Measurements from ENCODE around the gene APBB2. TPM values are rescaled to one million over a fixed set of nuclear protein-coding genes. Genes with fewer than 3 reads are reported as not detected.

Gene APBB2
- total RNA-seq, 2 experiments from 2014 or later = 0.22 TPM; not detected in 1

GRCh38 chr4:40833212-40833611 is 381.1 kb downstream of the APBB2 start:
- Histone ChIP-seq H3K36me3 (ENCODE audit: insufficient read depth, low read length) (no peaks in the 10 kb centered on the region), H3K27me3 (ENCODE audit: control insufficient read depth in 1 of 2, insufficient read depth in 2 of 2, low read length in 2 of 2) (no peaks in the 10 kb centered on the region), H3K4me1 (ENCODE audit: insufficient read depth, low read length) (no peaks in the 10 kb centered on the region), H3K27ac (ENCODE audit: low read depth in 1 of 2, low read length in 2 of 2) (no peak overlapping the region), H3K4me3 (ENCODE audit: low read length) (no peak overlapping the region), H3K9me3 (ENCODE audit: control insufficient read depth in 1 of 2, insufficient read depth in 1 of 2, low read length in 2 of 2) (no peaks in the 10 kb centered on the region)
- TF ChIP-seq CTCF (IDR thresholded peaks at IDR 0.05) = no peak
- CTCF ChIA-PET = no interaction called here
- Mint-ChIP-seq H3K4me3 (no peak overlapping the region), H3K36me3 (ENCODE audit: low read depth) (no peaks in the 10 kb centered on the region), H3K4me1 (ENCODE audit: low read depth) (no peaks in the 10 kb centered on the region), H3K9me3 (no peaks in the 10 kb centered on the region), H3K27ac (no peak overlapping the region), H3K27me3 (no peaks in the 10 kb centered on the region)
- intact Hi-C loops (cut with DNase I, micrococcal nuclease) = no loop called here
- POLR2A ChIA-PET = no interaction called here
- DNase-seq (no peak), ATAC-seq (ENCODE audit: poor library complexity) (no peak)

DNA sequence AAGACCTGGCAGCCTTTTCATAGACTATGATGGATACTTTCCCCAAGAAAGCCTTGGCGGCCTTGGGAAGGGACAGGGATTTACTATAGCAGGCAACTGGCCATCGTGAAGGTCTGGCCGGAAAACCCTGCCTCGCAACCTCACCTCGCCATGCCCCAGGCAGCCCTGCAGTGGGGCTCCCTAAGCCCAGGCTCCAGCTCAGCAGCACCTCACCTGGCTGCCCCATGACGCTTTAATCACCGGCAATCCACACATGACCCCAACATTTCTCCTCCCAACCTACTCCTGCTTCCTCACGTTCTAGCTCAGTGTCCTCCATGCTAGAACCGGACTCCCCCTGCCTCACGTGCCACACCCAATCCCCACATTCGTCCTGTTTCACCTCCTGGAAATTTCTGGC is 382.2 kb downstream of the APBB2 start:
- Histone ChIP-seq H3K27ac (ENCODE audit: low read depth in 1 of 2, low read length in 2 of 2) (no peak overlapping the region), H3K4me1 (ENCODE audit: insufficient read depth, low read length) (no peaks in the 10 kb centered on the region), H3K4me3 (ENCODE audit: low read length) (no peak overlapping the region), H3K27me3 (ENCODE audit: control insufficient read depth in 1 of 2, insufficient read depth in 2 of 2, low read length in 2 of 2) (no peaks in the 10 kb centered on the region), H3K9me3 (ENCODE audit: control insufficient read depth in 1 of 2, insufficient read depth in 1 of 2, low read length in 2 of 2) (peaks cover 0 to 3% of the 10 kb centered on the region in 2 experiments), H3K36me3 (ENCODE audit: insufficient read depth, low read length) (no peaks in the 10 kb centered on the region)
- no peaks in the 10 kb centered on the region for H3K36me3 Mint-ChIP-seq (ENCODE audit: low read depth)
- POLR2A ChIA-PET = no interaction called here
- CTCF ChIA-PET = no interaction called here
- H3K27me3 Mint-ChIP-seq = no peaks in the 10 kb centered on the region
- no peak overlapping the region for H3K27ac Mint-ChIP-seq
- H3K4me3 Mint-ChIP-seq = no peak overlapping the region
- ATAC-seq (ENCODE audit: poor library complexity) = no peak
- H3K4me1 Mint-ChIP-seq (ENCODE audit: low read depth) = no peaks in the 10 kb centered on the region
- no peak for TF ChIP-seq CTCF (IDR thresholded peaks at IDR 0.05)
- no peaks in the 10 kb centered on the region for H3K9me3 Mint-ChIP-seq
- intact Hi-C loops (cut with DNase I, micrococcal nuclease) = no loop called here
- DNase-seq = no peak

DNA sequence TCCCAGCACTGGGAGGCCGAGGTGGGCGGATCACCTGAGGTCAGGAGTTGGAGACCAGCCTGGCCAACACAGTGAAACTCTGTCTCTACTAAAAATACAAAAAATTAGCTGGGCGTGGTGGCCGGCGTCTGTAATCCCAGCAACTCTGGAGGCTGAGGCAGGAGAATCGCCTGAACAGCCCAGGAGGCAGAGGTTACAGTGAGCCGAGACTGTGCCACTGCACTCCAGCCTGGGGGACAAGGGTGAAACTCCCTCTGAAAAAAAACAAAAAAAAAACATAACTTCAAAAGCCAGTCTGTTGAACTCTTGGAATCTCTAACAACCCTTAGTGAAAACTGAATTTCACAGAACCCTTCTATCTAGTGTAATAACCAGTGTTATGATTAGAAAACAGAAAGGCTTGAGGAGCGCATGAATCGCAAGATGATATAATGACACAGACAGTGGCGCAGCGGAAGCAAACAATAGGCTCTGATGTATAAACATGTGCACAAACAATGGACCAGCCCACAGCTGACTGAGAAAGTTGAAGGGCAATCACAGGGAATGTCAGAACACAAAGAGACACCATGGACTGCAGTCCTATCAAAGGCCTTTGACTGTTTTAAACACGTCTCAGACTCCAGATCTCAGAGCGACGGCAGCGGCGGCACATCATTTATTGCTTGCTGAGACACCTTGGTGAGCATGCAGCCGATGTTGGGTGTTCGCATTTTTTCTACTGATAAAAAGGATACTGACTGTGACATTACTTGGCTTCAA is 383.0 kb downstream of the APBB2 start:
- Histone ChIP-seq H3K9me3 (ENCODE audit: control insufficient read depth in 1 of 2, insufficient read depth in 1 of 2, low read length in 2 of 2) (peaks cover 0 to 3% of the 10 kb centered on the region in 2 experiments), H3K27me3 (ENCODE audit: control insufficient read depth in 1 of 2, insufficient read depth in 2 of 2, low read length in 2 of 2) (no peaks in the 10 kb centered on the region), H3K27ac (ENCODE audit: low read depth in 1 of 2, low read length in 2 of 2) (no peak overlapping the region), H3K36me3 (ENCODE audit: insufficient read depth, low read length) (no peaks in the 10 kb centered on the region), H3K4me1 (ENCODE audit: insufficient read depth, low read length) (no peaks in the 10 kb centered on the region), H3K4me3 (ENCODE audit: low read length) (no peak overlapping the region)
- no peaks in the 10 kb centered on the region for H3K4me1 Mint-ChIP-seq (ENCODE audit: low read depth)
- TF ChIP-seq CTCF (IDR thresholded peaks at IDR 0.05) = no peak
- intact Hi-C loops (cut with DNase I, micrococcal nuclease) = no loop called here
- H3K4me3 Mint-ChIP-seq = no peak overlapping the region
- ATAC-seq (ENCODE audit: poor library complexity) (no peak), DNase-seq (no peak)
- no peak overlapping the region for H3K27ac Mint-ChIP-seq
- H3K9me3 Mint-ChIP-seq = no peaks in the 10 kb centered on the region
- H3K36me3 Mint-ChIP-seq (ENCODE audit: low read depth) = no peaks in the 10 kb centered on the region
- CTCF ChIA-PET = no interaction called here
- POLR2A ChIA-PET = no interaction called here
- H3K27me3 Mint-ChIP-seq = no peaks in the 10 kb centered on the region
